Measurements from ENCODE around the gene LIPC.

DNA sequence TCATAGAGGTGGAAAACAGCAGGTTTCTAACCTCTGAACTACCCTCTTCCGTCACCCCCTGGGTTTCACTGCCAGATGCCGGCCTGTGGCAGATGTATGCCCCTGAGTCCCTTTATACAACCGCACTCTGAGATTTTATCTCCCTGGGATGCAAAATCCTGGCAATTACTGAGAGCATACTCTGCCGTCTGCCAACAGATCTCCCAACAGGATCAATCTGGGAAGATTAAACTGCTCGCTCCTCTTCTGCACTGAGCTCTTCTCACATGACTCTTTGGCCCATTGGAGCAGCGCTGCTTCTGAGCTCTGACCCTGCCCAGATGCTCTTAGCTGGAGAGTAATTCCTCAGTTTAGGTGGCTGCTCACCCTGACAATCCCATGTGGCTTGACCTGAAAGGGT lies 133.2 kb downstream of the LIPC start:
- TF ChIP-seq POLR2A (IDR thresholded peaks at IDR 0.05), result no peak
- TF ChIP-seq, protein P1, sequence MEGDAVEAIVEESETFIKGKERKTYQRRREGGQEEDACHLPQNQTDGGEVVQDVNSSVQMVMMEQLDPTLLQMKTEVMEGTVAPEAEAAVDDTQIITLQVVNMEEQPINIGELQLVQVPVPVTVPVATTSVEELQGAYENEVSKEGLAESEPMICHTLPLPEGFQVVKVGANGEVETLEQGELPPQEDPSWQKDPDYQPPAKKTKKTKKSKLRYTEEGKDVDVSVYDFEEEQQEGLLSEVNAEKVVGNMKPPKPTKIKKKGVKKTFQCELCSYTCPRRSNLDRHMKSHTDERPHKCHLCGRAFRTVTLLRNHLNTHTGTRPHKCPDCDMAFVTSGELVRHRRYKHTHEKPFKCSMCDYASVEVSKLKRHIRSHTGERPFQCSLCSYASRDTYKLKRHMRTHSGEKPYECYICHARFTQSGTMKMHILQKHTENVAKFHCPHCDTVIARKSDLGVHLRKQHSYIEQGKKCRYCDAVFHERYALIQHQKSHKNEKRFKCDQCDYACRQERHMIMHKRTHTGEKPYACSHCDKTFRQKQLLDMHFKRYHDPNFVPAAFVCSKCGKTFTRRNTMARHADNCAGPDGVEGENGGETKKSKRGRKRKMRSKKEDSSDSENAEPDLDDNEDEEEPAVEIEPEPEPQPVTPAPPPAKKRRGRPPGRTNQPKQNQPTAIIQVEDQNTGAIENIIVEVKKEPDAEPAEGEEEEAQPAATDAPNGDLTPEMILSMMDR (IDR thresholded peaks at IDR 0.05), result no peak
